Measurements from ENCODE around the gene OVAAL. TPM values are rescaled to one million over a fixed set of nuclear protein-coding genes. Genes with fewer than 3 reads are reported as not detected.

OVAAL gene
- total RNA-seq, 1 donor from 2014 or later = not detected

- no peaks in the 10 kb centered on the region for H3K36me3 Mint-ChIP-seq (ENCODE audit: low read depth)
Observed at GRCh38 chr1:180581635-180582039, 22.9 kb downstream of the OVAAL start.

GRCh38 chr1:180584869-180585268 is 26.1 kb downstream of the OVAAL start:
- H3K4me3 Mint-ChIP-seq = no peak overlapping the region
- H3K9me3 Mint-ChIP-seq = peaks cover 5% of the 10 kb centered on the region
- peaks cover 8% of the 10 kb centered on the region for H3K4me1 Mint-ChIP-seq
- no peaks in the 10 kb centered on the region for H3K36me3 Mint-ChIP-seq (ENCODE audit: low read depth)
- DNase-seq (ENCODE audit: low read depth, low spot score) = no peak
- no peak for TF ChIP-seq CTCF (conservative IDR thresholded peaks at IDR 0.05)
- no peak overlapping the region for H3K27ac Mint-ChIP-seq (ENCODE audit: unreplicated experiment)
- no peaks in the 10 kb centered on the region for H3K27me3 Mint-ChIP-seq (ENCODE audit: low read depth)

More at GRCh38 chr1:180581635-180582039, 22.9 kb downstream of the OVAAL start:
- Mint-ChIP-seq H3K4me3 (no peak overlapping the region), H3K27me3 (ENCODE audit: low read depth) (no peaks in the 10 kb centered on the region), H3K4me1 (peaks cover 13% of the 10 kb centered on the region), H3K9me3 (no peaks in the 10 kb centered on the region), H3K27ac (ENCODE audit: unreplicated experiment) (no peak overlapping the region)
- no peak for TF ChIP-seq CTCF (conservative IDR thresholded peaks at IDR 0.05)
- no peak for DNase-seq (ENCODE audit: low read depth, low spot score)

GRCh38 chr1:180585994-180586359 is 27.2 kb downstream of the OVAAL start:
- no peak for DNase-seq (ENCODE audit: low read depth, low spot score)
- Mint-ChIP-seq H3K9me3 (peaks cover 5% of the 10 kb centered on the region), H3K4me3 (no peak overlapping the region), H3K4me1 (no peaks in the 10 kb centered on the region), H3K27ac (ENCODE audit: unreplicated experiment) (peak overlapping the region; percentile 32), H3K36me3 (ENCODE audit: low read depth) (no peaks in the 10 kb centered on the region), H3K27me3 (ENCODE audit: low read depth) (no peaks in the 10 kb centered on the region)
- no peak for TF ChIP-seq CTCF (conservative IDR thresholded peaks at IDR 0.05)

- no peak for TF ChIP-seq CTCF (conservative IDR thresholded peaks at IDR 0.05)
- H3K27ac Mint-ChIP-seq (ENCODE audit: unreplicated experiment) = no peak overlapping the region
- no peaks in the 10 kb centered on the region for H3K27me3 Mint-ChIP-seq (ENCODE audit: low read depth)
- no peak overlapping the region for H3K4me3 Mint-ChIP-seq
- no peaks in the 10 kb centered on the region for H3K36me3 Mint-ChIP-seq (ENCODE audit: low read depth)
- no peak for DNase-seq (ENCODE audit: low read depth, low spot score)
- no peaks in the 10 kb centered on the region for H3K4me1 Mint-ChIP-seq
- H3K9me3 Mint-ChIP-seq = peaks cover 5% of the 10 kb centered on the region
Observed at GRCh38 chr1:180586671-180587155, 27.9 kb downstream of the OVAAL start.

GRCh38 chr1:180588121-180588520 is 29.4 kb downstream of the OVAAL start:
- no peak for TF ChIP-seq CTCF (conservative IDR thresholded peaks at IDR 0.05)

GRCh38 chr1:180590889-180591288 is 32.1 kb downstream of the OVAAL start:
- Mint-ChIP-seq H3K27me3 (ENCODE audit: low read depth) (no peaks in the 10 kb centered on the region), H3K36me3 (ENCODE audit: low read depth) (no peaks in the 10 kb centered on the region), H3K9me3 (peaks cover 5% of the 10 kb centered on the region), H3K4me3 (no peak overlapping the region), H3K27ac (ENCODE audit: unreplicated experiment) (no peak overlapping the region), H3K4me1 (peaks cover 26% of the 10 kb centered on the region)
- no peak for TF ChIP-seq CTCF (conservative IDR thresholded peaks at IDR 0.05)
- DNase-seq (ENCODE audit: low read depth, low spot score) = no peak

More at GRCh38 chr1:180588121-180588520, 29.4 kb downstream of the OVAAL start:
- Mint-ChIP-seq H3K27me3 (ENCODE audit: low read depth) (no peaks in the 10 kb centered on the region), H3K4me3 (no peak overlapping the region), H3K4me1 (peaks cover 6% of the 10 kb centered on the region), H3K36me3 (ENCODE audit: low read depth) (no peaks in the 10 kb centered on the region), H3K9me3 (peaks cover 5% of the 10 kb centered on the region), H3K27ac (ENCODE audit: unreplicated experiment) (no peak overlapping the region)
- DNase-seq (ENCODE audit: low read depth, low spot score) = no peak

All from neural crest cell (in vitro differentiated cells).